GM10248 (cell line): ENCODE data around the gene POLR3F.

ENCODE experiments used
- CTCF ChIA-PET: fragments of 300-600 bp; sonication (Branson Sonifier 250); formaldehyde crosslinking; extraction: SDS; loops from one replicate; lab custom pipeline; 2021; ENCODE audit warnings: antibody characterized with exemption; lab: Yijun Ruan, JAX
- POLR2A ChIA-PET: fragments of 350-650 bp; sonication (Branson Sonifier 250); formaldehyde crosslinking; extraction: SDS; loops from one replicate; lab custom pipeline; 2020; ENCODE audit warnings: antibody characterized with exemption; lab: Yijun Ruan, JAX
- DNase-seq: peaks from one replicate; pipeline ENCODE4 v3.0.0; 2012; ENCODE audit errors: extremely low spot score
- TF ChIP-seq, protein P1 (sequence below): IDR thresholded peaks from 2 replicates; pipeline ENCODE4 v1.5.1; 2012; ENCODE audit warnings: mild to moderate bottlenecking, low read depth; ENCODE audit errors: extremely low read depth, missing control alignments, control extremely low read depth

Gene POLR3F

DNA sequence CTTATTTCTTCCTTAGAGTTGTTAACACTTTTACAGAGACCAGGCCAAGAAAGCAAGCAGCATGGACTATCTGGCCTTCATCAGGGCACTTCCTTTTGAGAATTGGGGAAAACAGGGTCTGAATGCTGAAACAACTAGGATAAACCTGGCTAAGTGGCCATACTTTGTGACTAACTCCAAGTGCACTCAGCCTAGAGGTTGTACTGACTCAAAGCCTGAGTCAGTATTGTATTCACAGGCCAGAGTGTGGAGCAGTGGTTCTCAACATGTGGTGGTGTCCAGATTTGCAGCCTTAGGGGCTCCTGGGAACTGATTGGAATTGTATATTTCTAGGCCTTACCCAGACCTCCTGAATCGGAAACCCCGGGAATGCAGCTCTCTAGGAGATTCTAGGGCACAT is 60.6 kb downstream of the POLR3F start:
- CTCF ChIA-PET, result interaction anchor here (1.5 to 1.7 kb wide), 2 partner anchors 19 to 32 kb away, joined by 4 read pairs; no protein-coding TSS in a partner anchor
- DNase-seq, result no peak
- TF ChIP-seq, protein P1, sequence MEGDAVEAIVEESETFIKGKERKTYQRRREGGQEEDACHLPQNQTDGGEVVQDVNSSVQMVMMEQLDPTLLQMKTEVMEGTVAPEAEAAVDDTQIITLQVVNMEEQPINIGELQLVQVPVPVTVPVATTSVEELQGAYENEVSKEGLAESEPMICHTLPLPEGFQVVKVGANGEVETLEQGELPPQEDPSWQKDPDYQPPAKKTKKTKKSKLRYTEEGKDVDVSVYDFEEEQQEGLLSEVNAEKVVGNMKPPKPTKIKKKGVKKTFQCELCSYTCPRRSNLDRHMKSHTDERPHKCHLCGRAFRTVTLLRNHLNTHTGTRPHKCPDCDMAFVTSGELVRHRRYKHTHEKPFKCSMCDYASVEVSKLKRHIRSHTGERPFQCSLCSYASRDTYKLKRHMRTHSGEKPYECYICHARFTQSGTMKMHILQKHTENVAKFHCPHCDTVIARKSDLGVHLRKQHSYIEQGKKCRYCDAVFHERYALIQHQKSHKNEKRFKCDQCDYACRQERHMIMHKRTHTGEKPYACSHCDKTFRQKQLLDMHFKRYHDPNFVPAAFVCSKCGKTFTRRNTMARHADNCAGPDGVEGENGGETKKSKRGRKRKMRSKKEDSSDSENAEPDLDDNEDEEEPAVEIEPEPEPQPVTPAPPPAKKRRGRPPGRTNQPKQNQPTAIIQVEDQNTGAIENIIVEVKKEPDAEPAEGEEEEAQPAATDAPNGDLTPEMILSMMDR, result no peak
- POLR2A ChIA-PET, result interaction anchor here (1.3 kb wide), 1 partner anchor 20 kb away, joined by 5 read pairs; the partner anchor contains the start of gene SEC23B

DNA sequence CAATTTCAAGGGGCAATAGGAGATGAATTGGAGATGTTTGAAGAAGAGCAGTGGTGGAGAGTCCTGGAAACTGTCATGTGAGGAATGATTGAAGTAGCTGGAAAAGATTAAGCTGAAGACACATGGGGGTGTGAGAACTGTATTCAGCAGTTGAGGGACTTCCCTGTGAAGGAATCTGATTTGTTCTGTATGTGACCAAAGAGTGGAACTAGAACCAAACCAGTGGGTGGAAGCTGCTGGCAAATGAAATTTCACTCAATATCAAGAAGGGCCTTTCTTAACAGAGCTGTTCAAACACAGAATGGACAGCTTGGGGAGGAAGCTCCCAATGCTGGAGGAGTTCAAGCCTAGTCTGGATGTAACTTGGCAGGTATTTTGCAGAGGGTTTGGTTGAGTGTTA is 61.9 kb downstream of the POLR3F start:
- no peak for DNase-seq
- CTCF ChIA-PET, result interaction anchor here (0.9 to 1.7 kb wide), 4 partner anchors 14 to 33 kb away, joined by 3 to 6 read pairs (median 4); partner anchors contain the start of gene RBBP9
- TF ChIP-seq, protein P1, result no peak
- POLR2A ChIA-PET, result no interaction called here

DNA sequence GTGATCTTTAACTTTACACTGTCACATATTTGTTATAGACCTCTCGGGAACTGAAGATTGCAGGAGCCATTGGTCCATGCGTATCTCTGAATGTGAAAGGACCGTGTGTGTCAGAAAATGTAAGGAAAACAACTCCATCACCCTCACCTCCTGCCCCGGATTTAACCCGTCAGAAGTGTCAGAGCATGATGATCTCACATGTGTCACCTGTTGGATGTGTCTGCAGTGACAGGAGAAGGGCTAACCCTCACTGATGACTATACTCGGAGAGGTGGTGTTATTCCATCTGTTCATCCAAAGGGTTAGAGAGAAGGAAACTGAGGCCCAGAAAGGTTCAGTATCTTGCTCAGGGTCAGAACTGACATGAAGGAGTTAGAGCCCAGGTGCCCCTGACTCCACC is 65.4 kb downstream of the POLR3F start:
- ChIA-PET POLR2A (no interaction called here), CTCF (interaction anchor here (1.8 kb wide), 1 partner anchor 14 kb away, joined by 7 read pairs; no protein-coding TSS in a partner anchor)
- DNase-seq, result no peak
- TF ChIP-seq, protein P1, result no peak

DNA sequence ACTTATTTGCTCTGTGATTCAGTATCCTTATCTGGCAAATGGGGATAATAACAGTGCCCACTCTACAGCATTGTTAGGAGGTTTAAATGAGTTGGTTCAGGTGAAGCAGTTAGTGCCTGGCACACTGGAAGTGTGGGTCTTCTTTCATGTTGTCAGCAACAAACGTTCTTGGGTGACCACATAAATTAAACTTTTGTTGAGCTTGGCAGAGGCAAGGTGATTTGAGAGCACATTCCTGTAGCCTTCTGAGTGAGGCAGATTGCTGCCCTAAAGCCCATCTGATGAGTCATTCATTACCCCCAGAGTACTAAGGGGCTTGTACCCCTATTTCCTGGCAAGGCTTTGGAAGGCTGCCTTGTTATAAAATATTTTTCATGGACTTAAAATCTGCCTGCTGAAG is 66.3 kb downstream of the POLR3F start:
- CTCF ChIA-PET, result interaction anchor here (1.3 to 1.8 kb wide), 2 partner anchors 10 to 13 kb away, joined by 3 to 7 read pairs; no protein-coding TSS in a partner anchor
- POLR2A ChIA-PET, result no interaction called here
- TF ChIP-seq, protein P1, result no peak
- DNase-seq, result no peak

DNA sequence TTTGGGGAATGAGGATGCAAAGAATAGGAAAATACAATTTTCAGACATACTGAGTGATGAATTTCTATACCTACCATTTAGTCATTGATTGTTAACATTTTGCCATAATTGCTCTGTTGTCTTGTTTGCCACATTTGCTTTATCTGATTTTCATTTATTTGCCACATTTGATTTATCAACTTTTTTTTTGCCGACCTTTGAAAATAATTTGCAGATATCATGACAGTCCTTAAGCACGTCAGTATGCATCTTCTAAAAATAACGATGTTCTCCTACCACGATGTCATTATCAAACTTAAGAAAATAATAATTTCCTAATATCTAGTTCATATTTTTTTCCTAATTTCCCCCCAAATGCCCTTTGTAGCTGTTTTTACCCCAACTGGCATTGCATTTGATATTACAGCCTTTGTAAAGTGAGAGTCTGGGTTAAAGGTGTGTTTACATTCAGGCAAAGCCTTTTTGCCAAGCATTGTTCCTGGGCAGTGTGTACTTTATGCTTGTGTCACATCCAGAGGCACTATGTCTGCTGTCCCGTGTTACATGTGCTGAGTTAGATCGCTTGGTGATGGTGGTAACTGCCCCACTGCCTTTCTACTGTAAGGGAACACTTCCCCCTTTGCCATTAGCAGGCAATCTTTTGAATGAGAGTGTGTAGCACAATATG is 66.9 kb downstream of the POLR3F start:
- no peak for DNase-seq
- TF ChIP-seq, protein P1, result no peak
- ChIA-PET CTCF (interaction anchor here (1.1 to 1.3 kb wide), 2 partner anchors 10 to 11 kb away, joined by 3 read pairs; no protein-coding TSS in a partner anchor), POLR2A (no interaction called here)
